ENCODE results near the gene SIVA1.
"Not testable (repeated sequence)": the region's sequence is repeated elsewhere in the genome, so short reads cannot be mapped to it uniquely, and the experiment has no call there.

SIVA1 gene

GRCh38 chr14:104721505-104722431, 31.2 kb upstream of the SIVA1 start:
- DNase-seq = no peak

GRCh38 chr14:104722938-104723650, 29.9 kb upstream of the SIVA1 start:
- DNase-seq = no peak

- peak; percentile 57 for DNase-seq
Measured at GRCh38 chr14:104723651-104724406, 29.1 kb upstream of the SIVA1 start, which contains the start of gene ADSS1. Gene ADSS1 (plus strand): TSS chr14:104724229. CDS start chr14:104724271, 42 bp downstream.

- DNase-seq = no peak
Measured at GRCh38 chr14:104724407-104724980, 28.5 kb upstream of the SIVA1 start.

GRCh38 chr14:104724981-104725771, 27.8 kb upstream of the SIVA1 start:
- DNase-seq = no peak

- DNase-seq = no peak
Measured at GRCh38 chr14:104725772-104726548, 27.0 kb upstream of the SIVA1 start.

GRCh38 chr14:104726600-104727451, 26.1 kb upstream of the SIVA1 start:
- DNase-seq = no peak

GRCh38 chr14:104728631-104729030, 24.3 kb upstream of the SIVA1 start:
- no peak for DNase-seq

GRCh38 chr14:104729176-104729834, 23.6 kb upstream of the SIVA1 start:
- DNase-seq = not testable (repeated sequence)

GRCh38 chr14:104729835-104730181, 23.1 kb upstream of the SIVA1 start:
- no peak for DNase-seq

GRCh38 chr14:104730487-104730886, 22.5 kb upstream of the SIVA1 start:
- no peak for DNase-seq

- no peak for DNase-seq
Measured at GRCh38 chr14:104731320-104732294, 21.3 kb upstream of the SIVA1 start.

GRCh38 chr14:104732355-104732804, 20.6 kb upstream of the SIVA1 start:
- DNase-seq = no peak

- DNase-seq = no peak
Measured at GRCh38 chr14:104732931-104733681, 19.8 kb upstream of the SIVA1 start.

- DNase-seq = no peak
Measured at GRCh38 chr14:104734051-104734587, 18.8 kb upstream of the SIVA1 start.

- DNase-seq = no peak
Measured at GRCh38 chr14:104734601-104734990, 18.4 kb upstream of the SIVA1 start.
